ENCODE measurements around the gene FKBP2.

The FKBP2 gene

GRCh38 chr11:64225608-64226506, 15.0 kb upstream of the FKBP2 start, which contains the start of the genes NUDT22 and TRPT1:
Gene NUDT22 (plus strand): TSS chr11:64226274. CDS start chr11:64226653, 379 bp downstream.
Gene TRPT1 (minus strand): TSS chr11:64226186. CDS start chr11:64225860, 326 bp downstream.
- TF ChIP-seq POU2F2 (IDR thresholded peaks at IDR 0.05; ENCODE audit: low read depth, low read length) (no peak), SPI1 (IDR thresholded peaks at IDR 0.05; ENCODE audit: low read depth, low read length) (peak; percentile 81), POLR2AphosphoS5 (IDR thresholded peaks at IDR 0.05; ENCODE audit: low read depth, low read length) (peak; percentile 15; the same call in 1 of the 2 replicates)
- FAIRE-seq, result peak; percentile 90
- peak; percentile 96 for DNase-seq (ENCODE audit: insufficient read length, low spot score)

- TF ChIP-seq POU2F2 (IDR thresholded peaks at IDR 0.05; ENCODE audit: low read depth, low read length) (no peak), POLR2AphosphoS5 (IDR thresholded peaks at IDR 0.05; ENCODE audit: low read depth, low read length) (peak; percentile 57; the same call in 1 of the 2 replicates), SPI1 (IDR thresholded peaks at IDR 0.05; ENCODE audit: low read depth, low read length) (0 out of 2 replicates have a peak, but pooled peaks have one; percentile 5), TAF1 (IDR thresholded peaks at IDR 0.05; ENCODE audit: low read depth, low read length) (0 out of 2 replicates have a peak, but pooled peaks have one; percentile 31), PAX5 (IDR thresholded peaks at IDR 0.05; ENCODE audit: insufficient read depth, low read length, severe bottlenecking) (no peak), POLR2A (IDR thresholded peaks at IDR 0.05; ENCODE audit: low read depth, low read length) (peak; percentile 54; the same call in 1 of the 2 replicates)
- peak; percentile 90 for FAIRE-seq
- no peak for DNase-seq (ENCODE audit: insufficient read length, low spot score)
These were observed 14.3 kb upstream of the FKBP2 start for GRCh38 chr11:64226507-64227051.

- DNase-seq (ENCODE audit: insufficient read length, low spot score), result no peak
- TF ChIP-seq POLR2AphosphoS5 (IDR thresholded peaks at IDR 0.05; ENCODE audit: low read depth, low read length), result no peak
- TF ChIP-seq TAF1 (IDR thresholded peaks at IDR 0.05; ENCODE audit: low read depth, low read length), result no peak
- no peak for TF ChIP-seq POU2F2 (IDR thresholded peaks at IDR 0.05; ENCODE audit: low read depth, low read length)
- TF ChIP-seq POLR2A (IDR thresholded peaks at IDR 0.05; ENCODE audit: low read depth, low read length), result no peak
- no peak for TF ChIP-seq SPI1 (IDR thresholded peaks at IDR 0.05; ENCODE audit: low read depth, low read length)
- no peak for TF ChIP-seq PAX5 (IDR thresholded peaks at IDR 0.05; ENCODE audit: insufficient read depth, low read length, severe bottlenecking)
- FAIRE-seq, result no peak
These were observed 13.4 kb upstream of the FKBP2 start for GRCh38 chr11:64227405-64227956.

- FAIRE-seq (no peak), DNase-seq (ENCODE audit: insufficient read length, low spot score) (no peak)
- TF ChIP-seq SPI1 (IDR thresholded peaks at IDR 0.05; ENCODE audit: low read depth, low read length) (no peak), TAF1 (IDR thresholded peaks at IDR 0.05; ENCODE audit: low read depth, low read length) (no peak), PAX5 (IDR thresholded peaks at IDR 0.05; ENCODE audit: insufficient read depth, low read length, severe bottlenecking) (no peak), POU2F2 (IDR thresholded peaks at IDR 0.05; ENCODE audit: low read depth, low read length) (no peak), POLR2A (IDR thresholded peaks at IDR 0.05; ENCODE audit: low read depth, low read length) (no peak), POLR2AphosphoS5 (IDR thresholded peaks at IDR 0.05; ENCODE audit: low read depth, low read length) (no peak)
These were observed 11.7 kb upstream of the FKBP2 start for GRCh38 chr11:64229090-64229743.

GRCh38 chr11:64229744-64230170, 11.1 kb upstream of the FKBP2 start:
- no peak for TF ChIP-seq POLR2A (IDR thresholded peaks at IDR 0.05; ENCODE audit: low read depth, low read length)
- TF ChIP-seq POU2F2 (IDR thresholded peaks at IDR 0.05; ENCODE audit: low read depth, low read length), result no peak
- TF ChIP-seq PAX5 (IDR thresholded peaks at IDR 0.05; ENCODE audit: insufficient read depth, low read length, severe bottlenecking), result no peak
- TF ChIP-seq TAF1 (IDR thresholded peaks at IDR 0.05; ENCODE audit: low read depth, low read length), result no peak
- TF ChIP-seq SPI1 (IDR thresholded peaks at IDR 0.05; ENCODE audit: low read depth, low read length), result no peak
- TF ChIP-seq POLR2AphosphoS5 (IDR thresholded peaks at IDR 0.05; ENCODE audit: low read depth, low read length), result no peak
- DNase-seq (ENCODE audit: insufficient read length, low spot score), result no peak
- FAIRE-seq, result no peak

- FAIRE-seq (peak; percentile 93), DNase-seq (ENCODE audit: insufficient read length, low spot score) (peak; percentile 84)
- TF ChIP-seq POLR2AphosphoS5 (IDR thresholded peaks at IDR 0.05; ENCODE audit: low read depth, low read length), result peak; percentile 49; the same call in 1 of the 2 replicates
- TF ChIP-seq TAF1 (IDR thresholded peaks at IDR 0.05; ENCODE audit: low read depth, low read length), result 0 out of 2 replicates have a peak, but pooled peaks have one; percentile 5
- TF ChIP-seq SPI1 (IDR thresholded peaks at IDR 0.05; ENCODE audit: low read depth, low read length), result 0 out of 2 replicates have a peak, but pooled peaks have one; percentile 9
- no peak for TF ChIP-seq POU2F2 (IDR thresholded peaks at IDR 0.05; ENCODE audit: low read depth, low read length)
- TF ChIP-seq POLR2A (IDR thresholded peaks at IDR 0.05; ENCODE audit: low read depth, low read length), result peak; percentile 60; the same call in 1 of the 2 replicates
- no peak for TF ChIP-seq PAX5 (IDR thresholded peaks at IDR 0.05; ENCODE audit: insufficient read depth, low read length, severe bottlenecking)
These were observed 10.5 kb upstream of the FKBP2 start, which contains the start of gene DNAJC4 for GRCh38 chr11:64230171-64230984. Gene DNAJC4 (plus strand): TSS chr11:64230548. CDS start chr11:64230855, 307 bp downstream.

- FAIRE-seq (peak; percentile 70), DNase-seq (ENCODE audit: insufficient read length, low spot score) (no peak)
- TF ChIP-seq PAX5 (IDR thresholded peaks at IDR 0.05; ENCODE audit: insufficient read depth, low read length, severe bottlenecking), result no peak
- no peak for TF ChIP-seq POU2F2 (IDR thresholded peaks at IDR 0.05; ENCODE audit: low read depth, low read length)
- no peak for TF ChIP-seq SPI1 (IDR thresholded peaks at IDR 0.05; ENCODE audit: low read depth, low read length)
- no peak for TF ChIP-seq POLR2A (IDR thresholded peaks at IDR 0.05; ENCODE audit: low read depth, low read length)
- TF ChIP-seq TAF1 (IDR thresholded peaks at IDR 0.05; ENCODE audit: low read depth, low read length), result no peak
- TF ChIP-seq POLR2AphosphoS5 (IDR thresholded peaks at IDR 0.05; ENCODE audit: low read depth, low read length), result no peak
These were observed 9.9 kb upstream of the FKBP2 start for GRCh38 chr11:64230985-64231365.

- TF ChIP-seq POLR2AphosphoS5 (IDR thresholded peaks at IDR 0.05; ENCODE audit: low read depth, low read length), result no peak
- TF ChIP-seq TAF1 (IDR thresholded peaks at IDR 0.05; ENCODE audit: low read depth, low read length), result no peak
- no peak for TF ChIP-seq POU2F2 (IDR thresholded peaks at IDR 0.05; ENCODE audit: low read depth, low read length)
- TF ChIP-seq PAX5 (IDR thresholded peaks at IDR 0.05; ENCODE audit: insufficient read depth, low read length, severe bottlenecking), result no peak
- TF ChIP-seq SPI1 (IDR thresholded peaks at IDR 0.05; ENCODE audit: low read depth, low read length), result no peak
- no peak for TF ChIP-seq POLR2A (IDR thresholded peaks at IDR 0.05; ENCODE audit: low read depth, low read length)
- no peak for DNase-seq (ENCODE audit: insufficient read length, low spot score)
- no peak for FAIRE-seq
These were observed 9.3 kb upstream of the FKBP2 start for GRCh38 chr11:64231546-64231945.
